Tibial nerve (tissue), 4 donors: Measurements from ENCODE around the gene PEAK3.

ENCODE experiments used
- EP300 ChIP-seq, 2 donors: sonication (generic); formaldehyde crosslinking; IDR thresholded peaks; one replicate each; pipeline ENCODE4 v1.6.1; 2017; ENCODE audit warnings: antibody characterized with exemption in 2 of 2, mild to moderate bottlenecking in 1 of 2
- TF ChIP-seq, protein P1 (sequence below), 5 experiments: fragments of 200-600 bp in 3 of 5; fragments of 450-650 bp in 2 of 5; sonication (generic) in 3 of 5; IDR thresholded peaks; one replicate each; pipeline ENCODE4 v1.5.1; 2016 to 2019; ENCODE audit warnings: antibody characterized with exemption in 5 of 5, mild to moderate bottlenecking in 3 of 5, moderate library complexity in 2 of 5

- TF ChIP-seq, protein P1, sequence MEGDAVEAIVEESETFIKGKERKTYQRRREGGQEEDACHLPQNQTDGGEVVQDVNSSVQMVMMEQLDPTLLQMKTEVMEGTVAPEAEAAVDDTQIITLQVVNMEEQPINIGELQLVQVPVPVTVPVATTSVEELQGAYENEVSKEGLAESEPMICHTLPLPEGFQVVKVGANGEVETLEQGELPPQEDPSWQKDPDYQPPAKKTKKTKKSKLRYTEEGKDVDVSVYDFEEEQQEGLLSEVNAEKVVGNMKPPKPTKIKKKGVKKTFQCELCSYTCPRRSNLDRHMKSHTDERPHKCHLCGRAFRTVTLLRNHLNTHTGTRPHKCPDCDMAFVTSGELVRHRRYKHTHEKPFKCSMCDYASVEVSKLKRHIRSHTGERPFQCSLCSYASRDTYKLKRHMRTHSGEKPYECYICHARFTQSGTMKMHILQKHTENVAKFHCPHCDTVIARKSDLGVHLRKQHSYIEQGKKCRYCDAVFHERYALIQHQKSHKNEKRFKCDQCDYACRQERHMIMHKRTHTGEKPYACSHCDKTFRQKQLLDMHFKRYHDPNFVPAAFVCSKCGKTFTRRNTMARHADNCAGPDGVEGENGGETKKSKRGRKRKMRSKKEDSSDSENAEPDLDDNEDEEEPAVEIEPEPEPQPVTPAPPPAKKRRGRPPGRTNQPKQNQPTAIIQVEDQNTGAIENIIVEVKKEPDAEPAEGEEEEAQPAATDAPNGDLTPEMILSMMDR (IDR thresholded peaks at IDR 0.05), result no peak
- no peak for TF ChIP-seq EP300 (IDR thresholded peaks at IDR 0.05)
Observed at GRCh38 chr19:2255112-2255845, 26.7 kb downstream of the PEAK3 start.
